ENCODE measurements around the gene VDAC1.

Gene VDAC1

GRCh38 chr5:133924221-133924920 lies 80.4 kb downstream of the VDAC1 start:
- DNase-seq, result no peak

- DNase-seq, result no peak
Measured at GRCh38 chr5:133921979-133922378, 82.8 kb downstream of the VDAC1 start.
